Measurements from ENCODE around the gene CCDC71L.

GRCh38 chr7:106616708-106617051, 44.3 kb downstream of the CCDC71L start:
- TF ChIP-seq CTCF (IDR thresholded peaks at IDR 0.05) (no peak), EP300 (IDR thresholded peaks at IDR 0.05) (no peak), POLR2A (IDR thresholded peaks at IDR 0.05) (no peak)

Measured in tibial nerve (tissue), 4 donors.